ENCODE measurements around the gene PLD6.

GRCh38 chr17:17201271-17201670, 4.9 kb downstream of the PLD6 start:
- no peak for TF ChIP-seq GATA2 (IDR thresholded peaks at IDR 0.05; ENCODE audit: low read depth, low read length)
- TF ChIP-seq GATA3 (IDR thresholded peaks at IDR 0.05; ENCODE audit: low read depth, low read length) = no peak

All from SH-SY5Y (cell line).